ENCODE measurements around the gene IGFL2.
"Not testable (repeated sequence)": the region's sequence is repeated elsewhere in the genome, so short reads cannot be mapped to it uniquely, and the experiment has no call there.

The IGFL2 gene

GRCh38 chr19:46205183-46205984, 57.3 kb downstream of the IGFL2 start:
- peaks cover 12% of the 10 kb centered on the region; the same call in 1 of the 2 replicates for H3K9me3 ChIP-seq (ENCODE audit: insufficient read depth, low read length)
- H3K27me3 ChIP-seq (ENCODE audit: insufficient read depth, insufficient read length), result no peaks in the 10 kb centered on the region
- no peak for DNase-seq (ENCODE audit: low read depth, low spot score)
- H3K36me3 ChIP-seq (ENCODE audit: insufficient read depth, insufficient read length, low read length), result no peaks in the 10 kb centered on the region
- no peak overlapping the region for H3K9ac ChIP-seq (ENCODE audit: insufficient read length, low read depth)
- H3K4me1 ChIP-seq (ENCODE audit: insufficient read depth, insufficient read length), result no peaks in the 10 kb centered on the region
- TF ChIP-seq SUZ12 (IDR thresholded peaks at IDR 0.05; ENCODE audit: extremely low read depth, insufficient read depth, insufficient read length) (no peak), YY1 (IDR thresholded peaks at IDR 0.05; ENCODE audit: insufficient read depth, insufficient read length) (no peak), ZNF274 (IDR thresholded peaks at IDR 0.05; ENCODE audit: low read depth, low read length) (no peak)
- no peak overlapping the region for H3K4me3 ChIP-seq (ENCODE audit: insufficient read length, low read depth)

GRCh38 chr19:46206176-46206575, 58.1 kb downstream of the IGFL2 start:
- Histone ChIP-seq H3K4me1 (ENCODE audit: insufficient read depth, insufficient read length) (peaks cover under 1% of the 10 kb centered on the region), H3K4me3 (ENCODE audit: insufficient read length, low read depth) (no peak overlapping the region), H3K9ac (ENCODE audit: insufficient read length, low read depth) (no peak overlapping the region), H3K9me3 (ENCODE audit: insufficient read depth, low read length) (peaks cover 12% of the 10 kb centered on the region; the same call in 1 of the 2 replicates), H3K27me3 (ENCODE audit: insufficient read depth, insufficient read length) (no peaks in the 10 kb centered on the region), H3K36me3 (ENCODE audit: insufficient read depth, insufficient read length, low read length) (no peaks in the 10 kb centered on the region)
- no peak for TF ChIP-seq SUZ12 (IDR thresholded peaks at IDR 0.05; ENCODE audit: extremely low read depth, insufficient read depth, insufficient read length)
- no peak for TF ChIP-seq YY1 (IDR thresholded peaks at IDR 0.05; ENCODE audit: insufficient read depth, insufficient read length)
- TF ChIP-seq ZNF274 (IDR thresholded peaks at IDR 0.05; ENCODE audit: low read depth, low read length), result no peak
- no peak for DNase-seq (ENCODE audit: low read depth, low spot score)

- Histone ChIP-seq H3K9ac (ENCODE audit: insufficient read length, low read depth) (no peak overlapping the region), H3K4me1 (ENCODE audit: insufficient read depth, insufficient read length) (peaks cover 2% of the 10 kb centered on the region), H3K4me3 (ENCODE audit: insufficient read length, low read depth) (no peak overlapping the region), H3K9me3 (ENCODE audit: insufficient read depth, low read length) (peaks cover 12% of the 10 kb centered on the region; the same call in 1 of the 2 replicates), H3K27me3 (ENCODE audit: insufficient read depth, insufficient read length) (no peaks in the 10 kb centered on the region), H3K36me3 (ENCODE audit: insufficient read depth, insufficient read length, low read length) (no peaks in the 10 kb centered on the region)
- DNase-seq (ENCODE audit: low read depth, low spot score), result no peak
- no peak for TF ChIP-seq YY1 (IDR thresholded peaks at IDR 0.05; ENCODE audit: insufficient read depth, insufficient read length)
- no peak for TF ChIP-seq ZNF274 (IDR thresholded peaks at IDR 0.05; ENCODE audit: low read depth, low read length)
- TF ChIP-seq SUZ12 (IDR thresholded peaks at IDR 0.05; ENCODE audit: extremely low read depth, insufficient read depth, insufficient read length), result no peak
These were observed 58.6 kb downstream of the IGFL2 start for GRCh38 chr19:46206682-46207081.

GRCh38 chr19:46207858-46208257, 59.8 kb downstream of the IGFL2 start:
- not testable (repeated sequence) for H3K4me1 ChIP-seq (ENCODE audit: insufficient read depth, insufficient read length); H3K9me3 ChIP-seq (ENCODE audit: insufficient read depth, low read length); H3K9ac ChIP-seq (ENCODE audit: insufficient read length, low read depth); H3K27me3 ChIP-seq (ENCODE audit: insufficient read depth, insufficient read length); H3K36me3 ChIP-seq (ENCODE audit: insufficient read depth, insufficient read length, low read length); DNase-seq (ENCODE audit: low read depth, low spot score); H3K4me3 ChIP-seq (ENCODE audit: insufficient read length, low read depth)

- Histone ChIP-seq H3K36me3 (ENCODE audit: insufficient read depth, insufficient read length, low read length) (no peaks in the 10 kb centered on the region), H3K9me3 (ENCODE audit: insufficient read depth, low read length) (no peaks in the 10 kb centered on the region), H3K27me3 (ENCODE audit: insufficient read depth, insufficient read length) (no peaks in the 10 kb centered on the region), H3K9ac (ENCODE audit: insufficient read length, low read depth) (no peak overlapping the region), H3K4me3 (ENCODE audit: insufficient read length, low read depth) (no peak overlapping the region), H3K4me1 (ENCODE audit: insufficient read depth, insufficient read length) (peaks cover 2% of the 10 kb centered on the region)
- DNase-seq (ENCODE audit: low read depth, low spot score), result no peak
- no peak for TF ChIP-seq ZNF274 (IDR thresholded peaks at IDR 0.05; ENCODE audit: low read depth, low read length)
- TF ChIP-seq SUZ12 (IDR thresholded peaks at IDR 0.05; ENCODE audit: extremely low read depth, insufficient read depth, insufficient read length), result no peak
- TF ChIP-seq YY1 (IDR thresholded peaks at IDR 0.05; ENCODE audit: insufficient read depth, insufficient read length), result no peak
These were observed 61.0 kb downstream of the IGFL2 start for GRCh38 chr19:46209051-46209450.

GRCh38 chr19:46209472-46209871, 61.4 kb downstream of the IGFL2 start:
- Histone ChIP-seq H3K4me1 (ENCODE audit: insufficient read depth, insufficient read length) (peaks cover 2% of the 10 kb centered on the region), H3K9me3 (ENCODE audit: insufficient read depth, low read length) (no peaks in the 10 kb centered on the region), H3K27me3 (ENCODE audit: insufficient read depth, insufficient read length) (no peaks in the 10 kb centered on the region), H3K9ac (ENCODE audit: insufficient read length, low read depth) (no peak overlapping the region), H3K4me3 (ENCODE audit: insufficient read length, low read depth) (no peak overlapping the region), H3K36me3 (ENCODE audit: insufficient read depth, insufficient read length, low read length) (no peaks in the 10 kb centered on the region)
- no peak for TF ChIP-seq ZNF274 (IDR thresholded peaks at IDR 0.05; ENCODE audit: low read depth, low read length)
- no peak for TF ChIP-seq YY1 (IDR thresholded peaks at IDR 0.05; ENCODE audit: insufficient read depth, insufficient read length)
- TF ChIP-seq SUZ12 (IDR thresholded peaks at IDR 0.05; ENCODE audit: extremely low read depth, insufficient read depth, insufficient read length), result no peak
- DNase-seq (ENCODE audit: low read depth, low spot score), result no peak

GRCh38 chr19:46210669-46211068, 62.6 kb downstream of the IGFL2 start:
- Histone ChIP-seq H3K4me1 (ENCODE audit: insufficient read depth, insufficient read length) (peaks cover 2% of the 10 kb centered on the region), H3K36me3 (ENCODE audit: insufficient read depth, insufficient read length, low read length) (no peaks in the 10 kb centered on the region), H3K4me3 (ENCODE audit: insufficient read length, low read depth) (no peak overlapping the region), H3K27me3 (ENCODE audit: insufficient read depth, insufficient read length) (no peaks in the 10 kb centered on the region), H3K9me3 (ENCODE audit: insufficient read depth, low read length) (no peaks in the 10 kb centered on the region), H3K9ac (ENCODE audit: insufficient read length, low read depth) (no peak overlapping the region)
- no peak for DNase-seq (ENCODE audit: low read depth, low spot score)
- TF ChIP-seq ZNF274 (IDR thresholded peaks at IDR 0.05; ENCODE audit: low read depth, low read length), result no peak
- TF ChIP-seq SUZ12 (IDR thresholded peaks at IDR 0.05; ENCODE audit: extremely low read depth, insufficient read depth, insufficient read length), result no peak
- TF ChIP-seq YY1 (IDR thresholded peaks at IDR 0.05; ENCODE audit: insufficient read depth, insufficient read length), result no peak

Data from NT2/D1 (cell line).